Panc1 (cell line): Measurements from ENCODE around the gene NFATC4.
"Not testable (repeated sequence)": the region's sequence is repeated elsewhere in the genome, so short reads cannot be mapped to it uniquely, and the experiment has no call there.

Experiments
- POLR2AphosphoS5 ChIP-seq: IDR thresholded peaks from 2 replicates; pipeline ENCODE4 v1.6.1; 2012; ENCODE audit warnings: mild to moderate bottlenecking, low read depth, low read length, moderate library complexity
- TF ChIP-seq, protein P1 (sequence below): fragments of 450-650 bp; IDR thresholded peaks from 2 replicates; pipeline ENCODE4 v1.5.1; 2017; ENCODE audit warnings: mild to moderate bottlenecking

DNA sequence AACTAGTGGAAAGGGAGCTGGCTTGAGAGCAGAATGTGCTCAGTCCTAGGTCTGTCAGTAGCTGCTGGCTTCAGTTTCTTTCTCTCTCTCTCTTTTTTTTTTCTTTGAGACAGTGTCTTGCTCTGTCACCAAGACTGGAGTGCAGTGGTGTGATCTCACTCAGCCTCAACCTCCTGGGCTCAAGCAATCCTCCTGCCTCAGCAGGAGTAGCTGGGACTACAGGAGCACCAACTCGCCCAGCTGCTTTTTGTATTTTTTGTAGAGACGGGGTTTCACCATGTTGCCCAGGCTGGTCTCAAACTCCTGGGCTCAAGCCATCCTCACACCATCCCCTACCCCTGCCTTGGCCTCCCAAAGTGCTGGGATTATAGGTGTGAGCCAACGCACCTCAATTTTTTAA, 3.6 kb downstream of the NFATC4 start:
- TF ChIP-seq, protein P1, sequence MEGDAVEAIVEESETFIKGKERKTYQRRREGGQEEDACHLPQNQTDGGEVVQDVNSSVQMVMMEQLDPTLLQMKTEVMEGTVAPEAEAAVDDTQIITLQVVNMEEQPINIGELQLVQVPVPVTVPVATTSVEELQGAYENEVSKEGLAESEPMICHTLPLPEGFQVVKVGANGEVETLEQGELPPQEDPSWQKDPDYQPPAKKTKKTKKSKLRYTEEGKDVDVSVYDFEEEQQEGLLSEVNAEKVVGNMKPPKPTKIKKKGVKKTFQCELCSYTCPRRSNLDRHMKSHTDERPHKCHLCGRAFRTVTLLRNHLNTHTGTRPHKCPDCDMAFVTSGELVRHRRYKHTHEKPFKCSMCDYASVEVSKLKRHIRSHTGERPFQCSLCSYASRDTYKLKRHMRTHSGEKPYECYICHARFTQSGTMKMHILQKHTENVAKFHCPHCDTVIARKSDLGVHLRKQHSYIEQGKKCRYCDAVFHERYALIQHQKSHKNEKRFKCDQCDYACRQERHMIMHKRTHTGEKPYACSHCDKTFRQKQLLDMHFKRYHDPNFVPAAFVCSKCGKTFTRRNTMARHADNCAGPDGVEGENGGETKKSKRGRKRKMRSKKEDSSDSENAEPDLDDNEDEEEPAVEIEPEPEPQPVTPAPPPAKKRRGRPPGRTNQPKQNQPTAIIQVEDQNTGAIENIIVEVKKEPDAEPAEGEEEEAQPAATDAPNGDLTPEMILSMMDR = not testable (repeated sequence)
- TF ChIP-seq POLR2AphosphoS5 = not testable (repeated sequence)
